ENCODE measurements around the gene XRN2.

Gene XRN2

GRCh38 chr20:21302664-21303060 lies 469 bp upstream of the XRN2 start:
- DNase-seq = no peak

GRCh38 chr20:21303872-21304586 lies 898 bp downstream of the XRN2 start:
- DNase-seq = no peak

- no peak for DNase-seq
Measured at GRCh38 chr20:21308340-21308739, 5.2 kb downstream of the XRN2 start.

- DNase-seq = no peak
Measured at GRCh38 chr20:21309678-21310467, 6.7 kb downstream of the XRN2 start.

- DNase-seq = no peak
Measured at GRCh38 chr20:21312813-21313474, 9.8 kb downstream of the XRN2 start.

- DNase-seq = peak; percentile 14
Measured at GRCh38 chr20:21315138-21315537, 12.0 kb downstream of the XRN2 start.

GRCh38 chr20:21322083-21322710 lies 19.1 kb downstream of the XRN2 start:
- no peak for DNase-seq

- DNase-seq = no peak
Measured at GRCh38 chr20:21322921-21323331, 19.8 kb downstream of the XRN2 start.

GRCh38 chr20:21323640-21324039 lies 20.5 kb downstream of the XRN2 start:
- DNase-seq = no peak

- no peak for DNase-seq
Measured at GRCh38 chr20:21324126-21324525, 21.0 kb downstream of the XRN2 start.

- no peak for DNase-seq
Measured at GRCh38 chr20:21325296-21325695, 22.2 kb downstream of the XRN2 start.

- no peak for DNase-seq
Measured at GRCh38 chr20:21326700-21327099, 23.6 kb downstream of the XRN2 start.

GRCh38 chr20:21336455-21337151 lies 33.5 kb downstream of the XRN2 start:
- DNase-seq = no peak

GRCh38 chr20:21338291-21338690 lies 35.2 kb downstream of the XRN2 start:
- no peak for DNase-seq

GRCh38 chr20:21339499-21339898 lies 36.4 kb downstream of the XRN2 start:
- no peak for DNase-seq

GRCh38 chr20:21340991-21341697 lies 38.0 kb downstream of the XRN2 start:
- DNase-seq = no peak

GRCh38 chr20:21342656-21343345 lies 39.7 kb downstream of the XRN2 start:
- DNase-seq = no peak

GRCh38 chr20:21344206-21344900 lies 41.2 kb downstream of the XRN2 start:
- no peak for DNase-seq

GRCh38 chr20:21344961-21345360 lies 41.8 kb downstream of the XRN2 start:
- no peak for DNase-seq

GRCh38 chr20:21352703-21353102 lies 49.6 kb downstream of the XRN2 start:
- no peak for DNase-seq

GRCh38 chr20:21353236-21353635 lies 50.1 kb downstream of the XRN2 start:
- DNase-seq = no peak

Measured in CD4-positive, alpha-beta T cell treated with Interleukin-10 for 1 hour (primary cell).